HepG2 (cell line): ENCODE measurements around the gene ACAP1. TPM values are rescaled to one million over a fixed set of nuclear protein-coding genes. Genes with fewer than 3 reads are reported as not detected.

Source experiments
- ATAC-seq: fragments of 200-7000 bp; cut with Tn5 transposase; 3 replicates; pipeline ENCODE4 v1.9.1; 2020; ENCODE audit warnings: mild to moderate bottlenecking, moderate library complexity
- BruUV-seq: library from RNA; stranded (reverse); fragments of 400-500 nt; replicated peaks from 2 replicates; lab custom pipeline; 2021; lab: Mats Ljungman, UMichigan
- CTCF ChIA-PET: fragments of 300-600 bp; formaldehyde crosslinking; extraction: SDS; loops from one replicate; lab custom pipeline; 2021; ENCODE audit warnings: low total read pairs, inconsistent platforms, low intra/inter-chr PET ratio; lab: Yijun Ruan, JAX
- POLR2A ChIA-PET: fragments of 350-600 bp; sonication (Branson Sonifier 250); formaldehyde crosslinking; loops from one replicate; lab custom pipeline; 2020; ENCODE audit warnings: antibody characterized with exemption, inconsistent platforms; lab: Yijun Ruan, JAX
- DNase-seq: peaks from one replicate; pipeline ENCODE4 v3.0.0-alpha.2; 2015; ENCODE audit warnings: low spot score
- FAIRE-seq: peaks from 3 replicates; lab custom pipeline; 2011; peaks lifted over from hg19 to GRCh38; lab: Jason Lieb, UNC
- H2AFZ ChIP-seq: one replicate; pipeline ENCODE4 v1.6.1; 2011; ENCODE audit warnings: low read length, inconsistent platforms
- H3K27ac ChIP-seq: fragments of 300-600 bp; 3 replicates; pipeline ENCODE4 v1.8.0; 2011; ENCODE audit warnings: mixed run types, mild to moderate bottlenecking, mixed read lengths, low read length, inconsistent platforms; ENCODE audit not compliant: insufficient read depth; ENCODE audit errors: extremely low read length
- H3K27me3 ChIP-seq, 2 experiments: fragments of 200-600 bp in 1 of 2; 2 replicates in 1 of 2; 3 replicates in 1 of 2; pipeline versions ENCODE4 v1.6.0 to v1.8.0; 2011; ENCODE audit warnings: low read length in 2 of 2, mild to moderate bottlenecking in 2 of 2, moderate library complexity in 2 of 2, inconsistent platforms in 1 of 2; ENCODE audit not compliant: insufficient read depth in 2 of 2, control insufficient read depth in 1 of 2
- H3K36me3 ChIP-seq, 2 experiments: fragments of 200-600 bp in 1 of 2; replicated peaks in 1 of 2; 2 replicates in 1 of 2; 3 replicates in 1 of 2; pipeline versions ENCODE4 v1.5.1 to v1.8.0; 2011; ENCODE audit warnings: low read length in 2 of 2, inconsistent platforms in 1 of 2; ENCODE audit not compliant: insufficient read depth in 2 of 2, control insufficient read depth in 1 of 2
- H3K4me1 ChIP-seq: 2 replicates; pipeline ENCODE4 v1.5.1; 2012; ENCODE audit warnings: low read length, inconsistent platforms; ENCODE audit not compliant: insufficient read depth
- H3K4me2 ChIP-seq: 2 replicates; pipeline ENCODE4 v1.6.0; 2011; ENCODE audit warnings: low read depth, low read length, inconsistent platforms
- H3K4me3 ChIP-seq, 3 experiments: fragments of 200-600 bp in 1 of 3; sonication (generic), shearing (Covaris generic) in 1 of 3; replicated peaks in 1 of 3; 2 replicates each; pipeline ENCODE4 v1.5.1; 2011 to 2016; ENCODE audit warnings: low read length in 3 of 3, inconsistent platforms in 2 of 3, low read depth in 2 of 3, mild to moderate bottlenecking in 2 of 3, control low read depth in 1 of 3, mixed read lengths in 1 of 3; ENCODE audit not compliant: insufficient read depth in 1 of 3
- H3K79me2 ChIP-seq: one replicate; pipeline ENCODE4 v1.6.1; 2011; ENCODE audit warnings: low read length, inconsistent platforms; ENCODE audit not compliant: insufficient read depth
- H3K9ac ChIP-seq: 2 replicates; pipeline ENCODE4 v1.6.0; 2011; ENCODE audit warnings: mild to moderate bottlenecking, low read depth, low read length, inconsistent platforms; ENCODE audit not compliant: insufficient read depth
- H3K9me3 ChIP-seq: 2 replicates; pipeline ENCODE4 v1.5.1; 2012; ENCODE audit warnings: mild to moderate bottlenecking, low read length
- H4K20me1 ChIP-seq: 2 replicates; pipeline ENCODE4 v1.6.0; 2011; ENCODE audit warnings: inconsistent platforms, mild to moderate bottlenecking, low read length, moderate library complexity; ENCODE audit not compliant: insufficient read depth
- CBFB ChIP-seq: sonication (generic); formaldehyde crosslinking; IDR thresholded peaks from 2 replicates; pipeline ENCODE4 v1.4.0; 2020; ENCODE audit warnings: missing genetic modification reagents
- CBX5 ChIP-seq: sonication (generic); formaldehyde crosslinking; IDR thresholded peaks from 2 replicates; pipeline ENCODE4 v1.4.0; 2020; ENCODE audit warnings: missing genetic modification reagents, borderline replicate concordance
- JDP2 ChIP-seq: sonication (generic); formaldehyde crosslinking; IDR thresholded peaks from 2 replicates; pipeline ENCODE4 v1.8.1; 2022; ENCODE audit warnings: missing genetic modification reagents, borderline replicate concordance
- KLF9 ChIP-seq: IDR thresholded peaks from 2 replicates; pipeline ENCODE4 v1.6.1; 2016; ENCODE audit warnings: low read depth
- MED13 ChIP-seq: sonication (generic); formaldehyde crosslinking; IDR thresholded peaks from 2 replicates; pipeline ENCODE4 v1.5.0; 2020; ENCODE audit warnings: missing genetic modification reagents
- RXRA ChIP-seq: sonication (generic); formaldehyde crosslinking; IDR thresholded peaks from 2 replicates; pipeline ENCODE4 v1.5.1; 2020; ENCODE audit warnings: missing genetic modification reagents
- SUZ12 ChIP-seq: fragments of 150-350 bp; IDR thresholded peaks from 2 replicates; pipeline ENCODE4 v1.6.1; 2014; ENCODE audit warnings: low read depth, low read length
- ZNF562 ChIP-seq: sonication (generic); formaldehyde crosslinking; IDR thresholded peaks from 2 replicates; pipeline ENCODE4 v1.8.0; 2022; ENCODE audit warnings: missing genetic modification reagents, borderline replicate concordance
- WGBS: methylation state at CpG from one replicate; pipeline ENCODE4 v1.1.6; 2017; ENCODE audit warnings: low lambda C conversion rate; 5-methylcytosine and 5-hydroxymethylcytosine counted together
- in situ Hi-C: cut with HindIII; loops from 2 replicates; pipeline ENCODE4 v1.10.0; 2017; ENCODE audit warnings: low pct_unique_long_range_greater_than_20kb; ENCODE audit not compliant: extremely low pct_ligation_motif_present
- intact Hi-C: fragments of 100-400 bp; cut with micrococcal nuclease; formaldehyde crosslinking; loops from one replicate; pipeline ENCODE4 v1.10.0; 2022; ENCODE audit not compliant: unreplicated experiment
- polyA plus RNA-seq, 8 experiments: library from polyadenylated mRNA; depleted of rRNA in 3 of 8; stranded (reverse) in 7 of 8; unstranded in 1 of 8; fragments of >200 nt; fragmentation: Illumina TruSeq in 4 of 8; extraction: Trizol in 4 of 8; gene quantifications; 2 replicates each; pipeline versions ENCODE4 v1.2.1 to v1.2.3, GENCODE V29; 2011 to 2016; ENCODE audit warnings: low read depth in 4 of 8, missing spikeins in 1 of 8, mixed read lengths in 1 of 8; ENCODE audit not compliant: insufficient read depth in 1 of 8
- total RNA-seq, 5 experiments: library from RNA; depleted of rRNA; stranded (reverse); fragments of >200 nt; fragmentation: Illumina TruSeq; extraction: Trizol; gene quantifications; 2 replicates each; pipeline ENCODE4 v1.2.3, GENCODE V29; 2016; ENCODE audit warnings: low read depth in 1 of 5
- TF ChIP-seq, protein P1 (sequence below): IDR thresholded peaks from 2 replicates; pipeline ENCODE4 v1.6.1; 2016; ENCODE audit warnings: control low read depth
- TF ChIP-seq, protein P2 (sequence below): sonication (generic); formaldehyde crosslinking; IDR thresholded peaks from 2 replicates; pipeline ENCODE4 v1.5.0; 2020; ENCODE audit warnings: missing genetic modification reagents, mild to moderate bottlenecking, borderline replicate concordance

The ACAP1 gene
- total and polyA plus RNA-seq, 2 of the 13 experiments (the other 11 are each of a cell fraction or from before 2014, with no cell fraction given) = 1.3 to 2.5 TPM

DNA sequence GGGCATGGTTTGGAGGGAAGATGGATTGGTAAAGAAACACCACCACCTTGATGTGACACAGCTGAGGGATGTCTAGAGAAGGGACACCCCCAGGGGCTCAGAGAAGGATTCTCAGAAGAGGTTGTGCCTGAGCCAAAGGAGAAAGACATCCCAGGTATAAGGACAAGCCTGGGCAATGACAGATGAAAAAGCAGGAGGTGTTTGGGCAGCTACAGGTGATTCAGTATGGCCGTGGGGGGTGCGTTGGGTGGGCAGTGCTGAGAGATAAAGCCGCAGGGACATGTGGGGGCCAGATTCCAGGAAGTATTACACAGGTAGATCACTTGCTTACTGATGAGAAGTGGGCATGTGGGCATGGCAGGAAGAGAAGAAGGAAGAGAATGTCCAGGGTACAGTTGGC lies 25.6 kb downstream of the ACAP1 start:
- Histone ChIP-seq H3K36me3 (no peaks in the 10 kb centered on the region), H3K79me2 (no peaks in the 10 kb centered on the region), H3K4me2 (no peak overlapping the region), H3K9ac (no peak overlapping the region), H3K4me1 (peaks cover 14% of the 10 kb centered on the region), H3K27me3 (peaks cover 0 to 6% of the 10 kb centered on the region in 2 experiments; a peak in 1 of 5 replicates), H3K4me3 (no peak overlapping the region), H4K20me1 (no peaks in the 10 kb centered on the region), H3K9me3 (no peaks in the 10 kb centered on the region), H2AFZ (no peak overlapping the region), H3K27ac (no peak overlapping the region)
- BruUV-seq = no TSS peak
- in situ Hi-C loops = no loop called here
- DNase-seq = no peak
- 0% methylated on average over 3 of the region's 3 CpGs for WGBS
- no peak for ATAC-seq
- ChIA-PET POLR2A (no interaction called here), CTCF (no interaction called here)
- TF ChIP-seq KLF9 = no peak
- no peak for TF ChIP-seq CBX5
- no peak for TF ChIP-seq CBFB (CRISPR knock-in tag)
- TF ChIP-seq JDP2 (CRISPR knock-in tag) = no peak
- no peak for TF ChIP-seq MED13
- TF ChIP-seq ZNF562 = no peak
- TF ChIP-seq SUZ12 = no peak
- TF ChIP-seq, protein P1, sequence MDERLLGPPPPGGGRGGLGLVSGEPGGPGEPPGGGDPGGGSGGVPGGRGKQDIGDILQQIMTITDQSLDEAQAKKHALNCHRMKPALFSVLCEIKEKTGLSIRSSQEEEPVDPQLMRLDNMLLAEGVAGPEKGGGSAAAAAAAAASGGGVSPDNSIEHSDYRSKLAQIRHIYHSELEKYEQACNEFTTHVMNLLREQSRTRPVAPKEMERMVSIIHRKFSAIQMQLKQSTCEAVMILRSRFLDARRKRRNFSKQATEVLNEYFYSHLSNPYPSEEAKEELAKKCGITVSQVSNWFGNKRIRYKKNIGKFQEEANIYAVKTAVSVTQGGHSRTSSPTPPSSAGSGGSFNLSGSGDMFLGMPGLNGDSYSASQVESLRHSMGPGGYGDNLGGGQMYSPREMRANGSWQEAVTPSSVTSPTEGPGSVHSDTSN (CRISPR knock-in tag) = no peak
- TF ChIP-seq RXRA (CRISPR knock-in tag) = no peak
- TF ChIP-seq, protein P2, sequence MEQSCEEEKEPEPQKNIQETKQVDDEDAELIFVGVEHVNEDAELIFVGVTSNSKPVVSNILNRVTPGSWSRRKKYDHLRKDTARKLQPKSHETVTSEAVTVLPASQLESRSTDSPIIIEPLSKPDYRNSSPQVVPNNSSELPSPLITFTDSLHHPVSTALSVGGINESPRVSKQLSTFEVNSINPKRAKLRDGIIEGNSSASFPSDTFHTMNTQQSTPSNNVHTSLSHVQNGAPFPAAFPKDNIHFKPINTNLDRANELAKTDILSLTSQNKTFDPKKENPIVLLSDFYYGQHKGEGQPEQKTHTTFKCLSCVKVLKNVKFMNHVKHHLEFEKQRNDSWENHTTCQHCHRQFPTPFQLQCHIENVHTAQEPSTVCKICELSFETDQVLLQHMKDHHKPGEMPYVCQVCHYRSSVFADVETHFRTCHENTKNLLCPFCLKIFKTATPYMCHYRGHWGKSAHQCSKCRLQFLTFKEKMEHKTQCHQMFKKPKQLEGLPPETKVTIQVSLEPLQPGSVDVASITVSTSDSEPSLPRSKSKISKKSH = no peak
- FAIRE-seq = no peak
- intact Hi-C loops = loop anchor here (2.0 kb wide), 1 partner anchor 75 kb away; no protein-coding TSS in a partner anchor
